Limb (tissue), 2 donors: ENCODE measurements around the gene TMEM170A.

Experiments used
- DNase-seq, 2 donors: peaks; one replicate each; pipeline ENCODE4 v3.0.0-alpha.2; 2016; ENCODE audit errors: extremely low spot score in 2 of 2

Gene TMEM170A

GRCh38 chr16:75464122-75464918 is at the start of gene TMEM170A:
Gene TMEM170A, minus strand, starts transcription at chr16:75464689. Its CDS starts 89 bp downstream, at chr16:75464600.
- DNase-seq = peak; percentile 98 to 100

- DNase-seq = no peak
Measured at GRCh38 chr16:75506574-75506973, 42.1 kb upstream of the TMEM170A start.

GRCh38 chr16:75506107-75506506 is 41.6 kb upstream of the TMEM170A start:
- DNase-seq = no peak

DNA sequence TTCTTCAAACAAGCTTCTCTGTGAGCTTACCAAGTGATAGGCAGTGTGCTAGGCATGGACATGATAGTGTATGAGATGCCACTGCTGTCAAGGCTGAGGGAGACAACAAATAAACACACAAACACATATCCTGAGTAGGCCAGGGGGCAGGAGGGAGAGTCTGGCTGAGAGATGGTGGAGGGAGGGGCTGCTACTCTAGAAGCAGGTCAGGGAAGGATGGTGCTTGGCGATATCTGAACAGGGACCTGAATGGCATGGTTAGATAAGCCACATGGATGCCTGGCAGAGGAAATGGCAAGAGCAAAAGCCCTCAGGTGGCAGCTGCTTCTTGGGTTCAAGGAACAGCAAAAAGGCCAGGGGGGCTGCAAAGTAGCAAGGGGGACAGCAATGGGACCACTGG is 39.3 kb upstream of the TMEM170A start:
- DNase-seq = no peak

GRCh38 chr16:75502916-75503605 is 38.6 kb upstream of the TMEM170A start:
- DNase-seq = no peak

- DNase-seq = peak; percentile 44 to 77
Measured at GRCh38 chr16:75501820-75502219, 37.3 kb upstream of the TMEM170A start.

DNA sequence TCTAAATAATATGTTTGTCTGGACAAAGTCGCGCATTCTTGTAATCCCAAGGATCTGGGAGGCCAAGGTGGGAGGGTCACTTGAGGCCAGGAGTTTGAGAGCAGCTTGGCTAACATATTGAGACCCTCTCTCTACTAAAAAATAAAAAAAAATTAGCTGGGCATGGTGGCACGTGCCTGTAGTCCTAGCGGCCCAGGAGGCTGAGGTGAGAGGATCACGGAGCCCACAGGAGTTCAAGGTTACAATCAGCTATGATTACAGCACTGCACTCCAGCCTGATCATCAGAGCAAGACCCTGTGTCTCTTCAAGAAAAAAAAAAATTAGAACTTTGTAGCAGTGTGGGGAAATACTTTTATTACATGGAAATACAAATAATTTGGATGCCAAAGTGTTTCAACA is 36.9 kb upstream of the TMEM170A start:
- no peak for DNase-seq

GRCh38 chr16:75498605-75499322 is 34.3 kb upstream of the TMEM170A start:
- peak in 1 of 2 donors; percentile 85 for DNase-seq

DNA sequence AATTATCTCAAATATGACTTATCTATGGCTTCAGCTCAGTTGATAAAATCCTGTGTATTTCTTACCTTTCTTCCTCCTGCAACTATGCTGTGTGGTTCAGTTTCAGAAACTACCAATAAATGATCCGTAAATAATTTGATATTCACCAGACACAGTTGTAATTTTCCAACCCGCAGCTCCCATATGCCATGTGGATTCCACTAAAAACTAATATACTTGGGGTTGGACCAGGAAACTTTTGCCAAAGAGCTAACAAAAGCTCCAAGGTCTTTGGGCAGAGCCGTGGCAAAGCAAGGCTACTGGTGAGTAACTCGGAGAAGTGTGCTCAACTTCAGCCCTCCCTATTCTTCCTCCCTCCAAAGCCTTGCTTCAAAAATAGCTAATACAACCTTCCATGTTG is 33.1 kb upstream of the TMEM170A start:
- peak in 1 of 2 donors; percentile 16 for DNase-seq

DNA sequence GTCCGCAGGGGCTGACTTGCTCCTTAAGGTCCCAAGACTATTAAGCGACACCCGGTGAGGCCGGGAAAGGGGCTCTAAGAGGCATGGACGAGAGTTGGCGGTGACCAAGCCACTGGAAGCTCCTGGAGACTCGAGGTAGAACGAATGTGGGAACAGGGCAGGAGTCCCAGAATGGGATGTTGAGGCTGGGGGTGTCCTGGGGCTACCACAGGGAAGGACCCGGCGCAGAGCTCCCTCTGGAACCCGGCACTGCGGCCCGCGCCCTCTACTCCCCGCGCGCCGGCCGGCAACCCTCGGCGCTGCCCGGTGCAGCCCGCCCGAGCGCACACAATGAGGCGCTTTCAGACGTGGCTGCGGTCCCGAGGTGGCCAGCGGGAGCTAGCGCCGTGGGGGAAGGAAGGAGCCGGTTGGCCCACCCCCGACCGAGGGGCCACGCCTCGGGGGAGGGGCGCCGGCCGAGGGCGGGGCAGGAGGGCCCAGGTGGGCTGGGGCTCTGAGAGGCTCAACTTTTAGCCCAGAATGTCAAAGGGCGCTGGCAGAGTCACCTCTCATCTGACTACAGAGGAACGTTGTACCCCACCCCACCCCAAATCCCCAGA is 30.7 kb upstream of the TMEM170A start, which contains the start of gene CHST6:
TSS of gene CHST6 (minus strand) at position 366 of the 599 bp plus-strand sequence. CDS start 15,613 bp downstream, outside the sequence.
- DNase-seq = peak; percentile 29 to 77

DNA sequence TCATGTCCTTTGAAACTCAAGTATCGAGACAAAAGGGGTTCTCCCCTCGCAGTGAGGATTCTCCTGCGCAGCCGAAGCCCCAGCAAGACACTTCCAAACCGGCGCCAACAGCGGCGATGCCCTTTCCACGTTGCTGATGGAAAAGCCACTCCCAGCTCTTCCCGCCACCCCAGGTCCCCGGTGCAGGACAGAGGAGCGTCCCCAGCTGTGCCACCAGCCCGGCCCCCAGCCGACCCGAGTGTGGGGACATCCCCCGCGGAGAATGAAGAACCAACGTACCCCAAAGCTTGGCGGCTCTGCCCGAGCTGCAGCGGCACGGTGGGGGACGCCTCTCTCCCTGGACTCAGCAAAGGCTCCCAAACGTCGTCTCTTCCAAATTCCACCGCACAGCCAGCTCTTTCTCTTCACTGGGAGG is 30.2 kb upstream of the TMEM170A start:
- no peak for DNase-seq

DNA sequence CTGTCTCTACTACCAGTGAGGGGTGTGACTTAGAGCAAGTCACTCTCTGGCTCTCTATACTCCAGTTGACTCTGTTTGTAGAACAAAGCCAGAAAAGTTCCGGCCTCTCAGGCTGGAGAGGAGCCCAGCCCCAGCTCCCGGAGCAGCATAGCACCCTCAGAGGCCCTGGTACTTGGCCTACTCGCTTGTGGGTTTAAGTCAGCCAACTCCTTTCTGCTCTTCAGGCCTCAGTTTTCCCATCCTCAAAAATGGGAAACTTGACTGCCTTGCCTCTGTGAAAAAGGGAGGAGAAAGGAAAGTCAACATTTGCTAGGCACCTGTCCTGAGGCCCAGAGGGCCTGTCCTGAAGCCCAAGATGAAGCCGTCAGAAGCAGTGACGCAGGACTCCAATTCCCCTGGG is 29.7 kb upstream of the TMEM170A start:
- DNase-seq = no peak

- peak in 1 of 2 donors; percentile 48 for DNase-seq
Measured at GRCh38 chr16:75491876-75492275, 27.4 kb upstream of the TMEM170A start.

- DNase-seq = no peak
Measured at GRCh38 chr16:75488322-75488721, 23.8 kb upstream of the TMEM170A start.

DNA sequence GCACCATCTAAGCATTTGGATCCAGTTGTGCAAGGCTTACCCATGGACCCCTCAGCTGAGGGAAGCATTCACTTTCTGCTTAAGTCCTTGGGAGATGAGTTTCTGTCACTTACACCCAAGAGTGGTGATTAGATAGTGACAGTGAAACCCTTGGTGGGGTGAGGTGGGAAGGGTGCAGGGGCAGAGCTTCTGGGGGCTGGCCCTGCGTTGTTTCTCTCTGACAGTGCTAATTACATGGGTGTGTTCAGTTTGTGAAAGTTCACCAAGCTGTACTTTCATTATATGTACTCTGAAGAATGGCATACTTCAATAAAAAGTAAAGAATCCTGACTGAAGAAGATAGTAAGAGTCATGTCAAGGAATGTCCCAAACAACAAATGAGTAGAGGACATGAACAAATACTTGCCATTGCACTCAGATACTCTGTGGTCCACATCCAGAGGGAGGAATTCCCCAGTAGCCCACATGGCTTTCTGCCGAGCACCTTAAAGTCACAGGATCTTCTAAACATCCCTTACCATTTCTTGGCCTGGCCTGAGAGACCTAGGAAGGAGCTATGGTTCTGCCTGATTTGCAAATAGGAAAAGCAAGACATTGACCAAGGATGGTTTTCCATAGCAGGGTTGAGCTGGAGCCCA is 22.3 kb upstream of the TMEM170A start:
- DNase-seq = no peak

DNA sequence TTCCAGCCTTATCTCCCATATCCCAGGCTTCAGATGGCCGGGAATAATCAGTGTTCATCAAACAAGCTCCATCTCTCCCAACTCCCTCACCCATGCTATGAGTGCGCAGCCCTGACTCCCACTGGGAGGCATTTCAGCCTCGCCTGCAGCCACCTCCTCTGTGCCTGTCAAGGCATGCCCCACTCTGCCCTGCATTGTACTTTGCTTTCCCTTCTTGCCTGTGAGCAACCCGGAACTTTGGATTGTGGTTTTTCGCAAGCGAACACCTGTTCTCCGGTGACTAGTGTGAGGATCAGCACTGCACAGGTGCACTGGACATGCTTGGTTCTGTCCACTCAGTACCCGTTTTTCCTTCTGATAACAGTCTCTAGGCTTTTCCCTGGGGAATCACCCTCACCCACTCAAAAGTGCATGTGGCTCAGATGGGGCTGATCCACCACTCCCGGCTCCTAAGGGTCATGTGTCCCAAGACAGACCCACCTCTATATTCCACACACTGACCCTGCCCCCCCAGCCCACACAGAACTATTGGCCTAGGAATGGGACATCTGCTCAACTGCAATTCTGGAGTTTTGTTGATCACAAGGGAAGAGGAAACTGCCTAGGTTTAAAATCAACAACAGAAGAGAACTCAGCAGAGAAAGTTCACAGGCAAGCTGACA is 21.7 kb upstream of the TMEM170A start:
- no peak for DNase-seq

DNA sequence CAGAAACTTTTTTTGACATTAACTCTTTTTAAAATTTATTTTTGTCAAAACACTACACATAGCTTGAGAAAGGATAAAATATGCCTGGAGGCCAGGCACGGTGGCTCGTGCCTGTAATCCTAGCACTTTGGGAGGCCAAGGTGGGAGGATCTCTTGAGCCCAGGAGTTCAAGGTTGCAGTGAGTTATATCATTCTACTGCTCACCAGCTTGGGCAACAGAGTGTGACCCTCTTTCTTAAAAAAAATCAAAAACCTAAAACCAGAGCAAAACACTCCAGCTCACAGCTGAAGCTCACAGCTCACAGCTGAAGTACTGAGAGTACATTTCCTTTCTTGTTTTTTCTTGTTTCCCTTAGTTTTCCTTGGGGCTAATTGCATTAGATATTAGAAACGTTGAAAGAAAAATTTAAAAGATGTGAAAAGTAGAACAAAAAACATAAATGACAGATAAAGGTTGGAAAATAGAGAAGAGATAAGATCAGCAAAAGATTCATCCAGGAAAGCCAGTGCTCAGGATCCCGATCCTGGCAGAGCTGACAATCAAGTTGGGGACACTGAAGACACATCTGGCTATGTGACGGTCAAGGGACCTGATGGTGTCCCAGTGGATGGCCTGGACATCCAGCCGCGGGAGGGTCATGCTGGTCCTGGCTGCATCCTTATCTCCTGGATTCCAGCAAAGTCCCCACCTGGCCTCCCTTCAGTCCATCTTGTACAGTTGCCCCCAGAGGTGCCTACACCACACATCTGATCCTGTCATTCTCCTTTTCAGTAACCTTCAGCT is 20.9 kb upstream of the TMEM170A start:
- DNase-seq = no peak

GRCh38 chr16:75483222-75483621 is 18.7 kb upstream of the TMEM170A start:
- no peak for DNase-seq

DNA sequence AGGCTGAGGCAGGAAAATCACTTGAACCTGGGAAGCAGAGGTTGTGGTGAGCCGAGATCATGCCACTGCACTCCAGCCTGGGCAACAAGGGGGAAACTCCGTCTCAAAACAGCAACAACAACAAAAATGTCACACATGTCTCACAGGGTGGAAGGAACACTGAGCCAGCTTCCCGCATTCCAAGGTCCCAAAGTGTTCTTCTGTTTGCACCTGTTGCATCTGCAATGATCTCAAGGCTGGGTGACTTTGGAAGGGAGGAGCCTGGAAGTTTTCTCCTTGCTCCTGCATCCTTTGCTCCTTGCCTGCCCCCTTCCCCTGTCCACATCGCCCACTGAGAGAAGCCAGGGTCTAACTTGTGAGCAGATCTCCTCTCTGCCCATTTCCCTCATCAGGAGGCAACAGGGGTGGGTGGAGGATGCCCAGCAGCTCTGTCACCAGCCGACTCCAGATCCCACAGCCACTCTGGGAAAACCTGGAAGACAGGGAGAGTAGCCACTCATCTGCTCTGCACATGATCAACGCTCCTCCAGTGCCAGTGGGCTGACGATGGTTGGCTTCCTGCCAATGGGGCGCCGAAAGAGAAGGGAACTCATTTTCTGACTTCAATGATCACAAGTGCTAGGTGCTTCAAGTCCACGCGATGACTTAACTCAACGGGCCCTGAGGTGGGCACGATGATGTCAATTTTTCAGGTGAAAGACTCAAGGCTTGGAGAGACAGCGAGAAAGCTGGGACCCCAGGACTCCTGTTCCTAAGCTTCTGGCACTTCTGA is 18.1 kb upstream of the TMEM170A start:
- no peak for DNase-seq
